Keratinocyte (primary cell): ENCODE results near the gene CACNA1C. TPM values are rescaled to one million over a fixed set of nuclear protein-coding genes. Genes with fewer than 3 reads are reported as not detected.

ENCODE experiments used
- DNase-seq: peaks from one replicate; pipeline ENCODE4 v3.0.0-alpha.2; 2011; ENCODE audit warnings: low read depth, missing footprints, low spot score
- FAIRE-seq: peaks from 2 replicates; lab custom pipeline; 2011; peaks lifted over from hg19 to GRCh38; lab: Jason Lieb, UNC
- H2AFZ ChIP-seq: 2 replicates; pipeline ENCODE4 v1.6.0; 2012; ENCODE audit warnings: low read length, control low read depth, inconsistent platforms; ENCODE audit not compliant: control insufficient read depth
- H3K27ac ChIP-seq: 2 replicates; pipeline ENCODE4 v1.5.1; 2011; ENCODE audit warnings: low read length; ENCODE audit not compliant: control insufficient read depth, insufficient read depth
- H3K27me3 ChIP-seq: 3 replicates; pipeline ENCODE4 v1.6.0; 2011; ENCODE audit warnings: low read length; ENCODE audit not compliant: control insufficient read depth, insufficient read depth; ENCODE audit errors: extremely low read depth
- H3K36me3 ChIP-seq, 2 experiments: 2 replicates in 1 of 2; 3 replicates in 1 of 2; pipeline ENCODE4 v1.5.1; 2011; ENCODE audit warnings: low read length in 2 of 2, mild to moderate bottlenecking in 1 of 2; ENCODE audit not compliant: control insufficient read depth in 2 of 2, insufficient read depth in 2 of 2; ENCODE audit errors: extremely low read depth in 1 of 2
- H3K4me1 ChIP-seq: 3 replicates; pipeline ENCODE4 v1.5.1; 2011; ENCODE audit warnings: low read length; ENCODE audit not compliant: control insufficient read depth, insufficient read depth; ENCODE audit errors: extremely low read depth
- H3K4me2 ChIP-seq: 3 replicates; pipeline ENCODE4 v1.6.0; 2011; ENCODE audit warnings: low read depth, low read length; ENCODE audit not compliant: control insufficient read depth, insufficient read depth; ENCODE audit errors: extremely low read depth
- H3K4me3 ChIP-seq, 3 experiments: fragments of 200-600 bp in 1 of 3; sonication (generic) in 1 of 3; 2 replicates in 2 of 3; 3 replicates in 1 of 3; pipeline ENCODE4 v1.5.1; 2011 to 2016; ENCODE audit warnings: low read length in 3 of 3, mild to moderate bottlenecking in 3 of 3, control low read depth in 2 of 3, inconsistent platforms in 1 of 3, low read depth in 1 of 3, mixed read lengths in 1 of 3, mixed run types in 1 of 3, moderate library complexity in 1 of 3; ENCODE audit not compliant: control insufficient read depth in 2 of 3, insufficient read depth in 2 of 3; ENCODE audit errors: extremely low read depth in 1 of 3
- H3K79me2 ChIP-seq: 2 replicates; pipeline ENCODE4 v1.6.0; 2012; ENCODE audit warnings: low read length; ENCODE audit not compliant: control insufficient read depth, insufficient read depth
- H3K9ac ChIP-seq: 3 replicates; pipeline ENCODE4 v1.6.0; 2011; ENCODE audit warnings: low read length; ENCODE audit not compliant: control insufficient read depth, insufficient read depth; ENCODE audit errors: extremely low read depth
- H3K9me1 ChIP-seq: 3 replicates; pipeline ENCODE4 v1.6.0; 2011; ENCODE audit warnings: low read length; ENCODE audit not compliant: control insufficient read depth, insufficient read depth; ENCODE audit errors: extremely low read depth
- H3K9me3 ChIP-seq: 2 replicates; pipeline ENCODE4 v1.5.1; 2012; ENCODE audit warnings: low read depth, low read length; ENCODE audit not compliant: control insufficient read depth
- H4K20me1 ChIP-seq: 3 replicates; pipeline ENCODE4 v1.6.0; 2011; ENCODE audit warnings: low read length; ENCODE audit not compliant: control insufficient read depth, insufficient read depth; ENCODE audit errors: extremely low read depth
- CTCF ChIP-seq, 3 experiments: IDR thresholded peaks in 1 of 3; conservative IDR thresholded peaks in 1 of 3; optimal IDR thresholded peaks in 1 of 3; 2 replicates in 2 of 3; 3 replicates in 1 of 3; pipeline versions ENCODE3 to v1.5.1; 2011; ENCODE audit warnings: low read length in 3 of 3, mild to moderate bottlenecking in 3 of 3, moderate library complexity in 2 of 3, control low read depth in 1 of 3, inconsistent platforms in 1 of 3; ENCODE audit not compliant: insufficient read depth in 2 of 3; ENCODE audit errors: extremely low read depth in 1 of 3
- EZH2 ChIP-seq: IDR thresholded peaks from one replicate; pipeline ENCODE4 v1.6.1; 2012; ENCODE audit warnings: inconsistent platforms, mild to moderate bottlenecking, low read length, moderate library complexity
- dilution Hi-C: fragments of 300-500 bp; cut with MboI; formaldehyde crosslinking; loops from one replicate; pipeline ENCODE4 v1.7.0; 2020; ENCODE audit warnings: low sequenced_read_pairs; ENCODE audit not compliant: extremely low pct_ligation_motif_present
- polyA plus RNA-seq, 5 experiments: library from polyadenylated mRNA; depleted of rRNA in 3 of 5; stranded (reverse) in 3 of 5; stranded (forward) in 1 of 5; unstranded in 1 of 5; fragments of >200 nt; gene quantifications; 1 replicate in 1 of 5; 2 replicates in 3 of 5; 3 replicates in 1 of 5; pipeline versions ENCODE4 v1.2.1 to v1.2.3, GENCODE V29; 2011 to 2012; ENCODE audit warnings: missing spikeins in 2 of 5, low read depth in 1 of 5, low replicate concordance in 1 of 5

Gene CACNA1C
- polyA plus RNA-seq, 1 donor (not counting 4 experiments of a cell fraction or from before 2014, with no cell fraction given): not detected

DNA sequence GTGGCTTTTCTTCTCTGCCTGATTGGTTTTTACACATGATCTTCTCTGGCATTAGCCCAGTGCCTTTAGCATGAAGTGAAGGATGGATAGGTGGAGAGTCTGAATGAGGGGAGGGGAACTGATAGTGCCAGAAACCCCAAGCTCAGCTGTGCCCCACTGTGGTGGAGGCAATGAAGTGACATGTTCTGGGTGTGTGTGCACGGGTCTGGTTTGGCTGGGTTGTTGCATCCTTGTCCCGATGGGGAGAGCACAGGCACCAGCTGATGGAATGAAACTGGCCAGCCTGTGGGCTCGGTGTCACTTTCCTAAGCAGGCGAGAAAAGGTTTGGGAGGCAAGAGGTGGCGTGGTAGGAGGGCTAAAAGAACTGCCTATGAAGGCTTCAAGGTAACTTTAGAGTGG, 65.3 kb downstream of the CACNA1C start:
- H3K27ac ChIP-seq: no peak overlapping the region
- peaks cover 3% of the 10 kb centered on the region for H3K27me3 ChIP-seq
- H3K4me3 ChIP-seq: no peak overlapping the region
- dilution Hi-C loops: no loop called here
- no peak overlapping the region for H3K4me2 ChIP-seq
- peak in 2 of 3 experiments; percentile 5 to 28 for TF ChIP-seq CTCF (optimal IDR thresholded peaks at IDR 0.05 in 1 of 3, IDR thresholded peaks at IDR 0.05 in 1 of 3, conservative IDR thresholded peaks at IDR 0.05 in 1 of 3; ENCODE audit: extremely low read depth in 1 of 3, insufficient read depth in 2 of 3, low read length in 3 of 3)
- no peak for TF ChIP-seq EZH2
- no peaks in the 10 kb centered on the region for H3K9me1 ChIP-seq
- H3K9me3 ChIP-seq: no peaks in the 10 kb centered on the region
- no peaks in the 10 kb centered on the region for H3K79me2 ChIP-seq
- H3K4me1 ChIP-seq: no peaks in the 10 kb centered on the region
- no peak overlapping the region for H2AFZ ChIP-seq
- H4K20me1 ChIP-seq: no peaks in the 10 kb centered on the region
- no peak overlapping the region for H3K9ac ChIP-seq
- DNase-seq (no peak), FAIRE-seq (no peak)
- no peaks in the 10 kb centered on the region for H3K36me3 ChIP-seq

- peaks cover 3% of the 10 kb centered on the region for H3K27me3 ChIP-seq
- H3K36me3 ChIP-seq: no peaks in the 10 kb centered on the region
- no peak for TF ChIP-seq EZH2
- TF ChIP-seq CTCF (optimal IDR thresholded peaks at IDR 0.05 in 1 of 3, IDR thresholded peaks at IDR 0.05 in 1 of 3, conservative IDR thresholded peaks at IDR 0.05 in 1 of 3; ENCODE audit: extremely low read depth in 1 of 3, insufficient read depth in 2 of 3, low read length in 3 of 3): no peak
- no peaks in the 10 kb centered on the region for H3K9me1 ChIP-seq
- no peak overlapping the region for H3K4me2 ChIP-seq
- DNase-seq (no peak), FAIRE-seq (no peak)
- H3K79me2 ChIP-seq: no peaks in the 10 kb centered on the region
- no peak overlapping the region for H2AFZ ChIP-seq
- no peak overlapping the region for H3K9ac ChIP-seq
- no peak overlapping the region for H3K4me3 ChIP-seq
- dilution Hi-C loops: no loop called here
- no peaks in the 10 kb centered on the region for H4K20me1 ChIP-seq
- no peaks in the 10 kb centered on the region for H3K4me1 ChIP-seq
- no peak overlapping the region for H3K27ac ChIP-seq
- no peaks in the 10 kb centered on the region for H3K9me3 ChIP-seq
Measured at GRCh38 chr12:2118481-2119255, 65.9 kb downstream of the CACNA1C start.
